Neural crest cell (in vitro differentiated cells): Measurements from ENCODE around the gene EFL1. TPM values are rescaled to one million over a fixed set of nuclear protein-coding genes. Genes with fewer than 3 reads are reported as not detected.

ENCODE experiments used
- DNase-seq: peaks from one replicate; pipeline ENCODE4 v3.0.0; 2021; ENCODE audit warnings: low read depth, mixed read lengths, low spot score
- H3K27ac Mint-ChIP-seq: one replicate; pipeline ENCODE4 v1.8.0; 2021; ENCODE audit warnings: mild to moderate bottlenecking, mixed read lengths; ENCODE audit not compliant: unreplicated experiment
- H3K27me3 Mint-ChIP-seq: 2 replicates; pipeline ENCODE4 v1.8.0; 2021; ENCODE audit warnings: low read depth, mild to moderate bottlenecking, mixed read lengths
- H3K36me3 Mint-ChIP-seq: 2 replicates; pipeline ENCODE4 v1.8.0; 2021; ENCODE audit warnings: low read depth, mild to moderate bottlenecking, mixed read lengths
- H3K4me1 Mint-ChIP-seq: 2 replicates; pipeline ENCODE4 v1.8.0; 2021; ENCODE audit warnings: mixed read lengths
- H3K4me3 Mint-ChIP-seq: one replicate; pipeline ENCODE4 v1.8.0; 2021; ENCODE audit warnings: mild to moderate bottlenecking, mixed read lengths
- H3K9me3 Mint-ChIP-seq: 2 replicates; pipeline ENCODE4 v1.8.0; 2021; ENCODE audit warnings: mixed read lengths
- total RNA-seq: library from RNA; stranded (reverse); gene quantifications from 2 replicates; pipeline ENCODE4 v1.2.1, GENCODE V29; 2021
- TF ChIP-seq, protein P1 (sequence below): fragments of 200-600 bp; sonication (generic); conservative IDR thresholded peaks from 2 replicates; pipeline ENCODE4 v1.5.0; 2021; ENCODE audit warnings: antibody characterized with exemption, mild to moderate bottlenecking

EFL1 gene
- total RNA-seq, 1 donor from 2014 or later, result 28.5 TPM

DNA sequence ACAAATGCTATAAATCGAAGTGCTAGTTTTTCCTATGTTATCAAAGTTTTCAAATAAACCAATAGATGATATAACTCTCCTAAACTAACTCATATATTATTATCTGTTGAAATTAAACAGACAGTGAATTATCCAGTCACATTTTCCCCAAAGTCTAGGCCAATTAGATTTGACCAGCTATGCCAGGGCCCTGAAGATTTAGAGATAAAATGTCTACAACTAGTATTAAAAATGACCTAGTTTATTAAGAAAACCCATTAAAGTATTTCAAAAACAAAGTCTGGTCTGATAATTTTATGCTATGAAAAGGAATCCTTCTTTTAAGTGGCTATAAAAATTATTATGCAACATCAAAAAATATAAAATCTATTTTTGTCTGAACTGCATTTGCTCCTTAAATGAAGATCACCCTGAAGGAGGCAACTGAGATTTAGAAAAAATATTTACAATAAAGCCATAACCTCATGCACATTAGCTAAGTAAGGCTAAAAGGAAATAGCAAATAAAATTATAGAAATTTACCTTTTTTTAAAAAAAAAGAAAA lies 133.3 kb downstream of the EFL1 start:
- Mint-ChIP-seq H3K4me1 (no peaks in the 10 kb centered on the region), H3K4me3 (no peak overlapping the region), H3K27ac (no peak overlapping the region)

GRCh38 chr15:82128401-82129148 lies 134.0 kb downstream of the EFL1 start:
- TF ChIP-seq, protein P1, sequence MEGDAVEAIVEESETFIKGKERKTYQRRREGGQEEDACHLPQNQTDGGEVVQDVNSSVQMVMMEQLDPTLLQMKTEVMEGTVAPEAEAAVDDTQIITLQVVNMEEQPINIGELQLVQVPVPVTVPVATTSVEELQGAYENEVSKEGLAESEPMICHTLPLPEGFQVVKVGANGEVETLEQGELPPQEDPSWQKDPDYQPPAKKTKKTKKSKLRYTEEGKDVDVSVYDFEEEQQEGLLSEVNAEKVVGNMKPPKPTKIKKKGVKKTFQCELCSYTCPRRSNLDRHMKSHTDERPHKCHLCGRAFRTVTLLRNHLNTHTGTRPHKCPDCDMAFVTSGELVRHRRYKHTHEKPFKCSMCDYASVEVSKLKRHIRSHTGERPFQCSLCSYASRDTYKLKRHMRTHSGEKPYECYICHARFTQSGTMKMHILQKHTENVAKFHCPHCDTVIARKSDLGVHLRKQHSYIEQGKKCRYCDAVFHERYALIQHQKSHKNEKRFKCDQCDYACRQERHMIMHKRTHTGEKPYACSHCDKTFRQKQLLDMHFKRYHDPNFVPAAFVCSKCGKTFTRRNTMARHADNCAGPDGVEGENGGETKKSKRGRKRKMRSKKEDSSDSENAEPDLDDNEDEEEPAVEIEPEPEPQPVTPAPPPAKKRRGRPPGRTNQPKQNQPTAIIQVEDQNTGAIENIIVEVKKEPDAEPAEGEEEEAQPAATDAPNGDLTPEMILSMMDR, result no peak
- Mint-ChIP-seq H3K27me3 (no peaks in the 10 kb centered on the region), H3K9me3 (no peaks in the 10 kb centered on the region), H3K4me3 (no peak overlapping the region), H3K4me1 (no peaks in the 10 kb centered on the region), H3K36me3 (peaks cover 10% of the 10 kb centered on the region), H3K27ac (peak overlapping the region; percentile 39)
- no peak for DNase-seq

More for the DNA sequence above, 133.3 kb downstream of the EFL1 start:
- TF ChIP-seq, protein P1, result no peak
- no peaks in the 10 kb centered on the region for H3K9me3 Mint-ChIP-seq
- H3K36me3 Mint-ChIP-seq, result peaks cover 10% of the 10 kb centered on the region
- no peak for DNase-seq
- no peaks in the 10 kb centered on the region for H3K27me3 Mint-ChIP-seq

DNA sequence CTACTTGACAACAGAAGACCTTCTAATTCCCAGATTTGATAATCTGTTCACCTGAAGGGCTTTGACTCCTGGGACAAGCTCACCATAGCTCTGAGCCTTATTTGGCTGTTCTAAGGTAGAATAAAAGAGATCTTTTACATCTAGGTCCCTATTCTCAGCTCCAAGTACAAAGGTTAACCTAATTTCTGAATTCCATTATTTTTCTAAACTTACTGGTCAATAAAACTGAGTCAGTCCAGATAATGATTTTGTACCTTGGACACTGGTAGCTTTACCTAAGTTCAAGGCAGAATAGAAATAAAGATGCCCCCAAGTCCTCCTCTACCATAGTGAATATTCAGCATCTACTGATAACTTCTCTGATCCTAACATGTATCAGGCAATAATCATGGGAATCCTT lies 135.0 kb downstream of the EFL1 start:
- Mint-ChIP-seq H3K4me1 (no peaks in the 10 kb centered on the region), H3K27me3 (no peaks in the 10 kb centered on the region)
- TF ChIP-seq, protein P1, result no peak

DNA sequence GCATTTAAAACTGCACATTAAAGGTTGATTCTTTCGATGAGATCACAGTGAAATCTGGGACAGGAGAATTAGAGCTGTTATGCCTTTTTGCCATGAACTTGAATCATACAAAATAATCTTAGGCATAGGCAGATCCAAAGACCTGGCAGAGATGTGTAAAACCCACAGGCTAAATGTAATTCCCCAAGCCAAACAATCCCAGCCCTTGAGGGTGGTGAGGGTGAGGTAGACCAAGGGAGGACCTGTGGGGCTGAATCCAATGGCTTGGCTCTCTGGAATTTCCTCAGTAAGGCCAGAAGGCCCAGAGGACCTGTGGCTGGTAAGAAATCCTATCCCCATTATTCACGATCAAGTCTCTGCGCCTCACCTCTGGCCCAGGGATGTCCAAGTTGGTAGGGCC lies 136.2 kb downstream of the EFL1 start:
- H3K36me3 Mint-ChIP-seq, result peaks cover 6% of the 10 kb centered on the region
- no peak overlapping the region for H3K4me3 Mint-ChIP-seq
- TF ChIP-seq, protein P1, result no peak
- no peaks in the 10 kb centered on the region for H3K9me3 Mint-ChIP-seq
- H3K4me1 Mint-ChIP-seq, result no peaks in the 10 kb centered on the region
- DNase-seq, result no peak
- no peaks in the 10 kb centered on the region for H3K27me3 Mint-ChIP-seq
- no peak overlapping the region for H3K27ac Mint-ChIP-seq

More for the DNA sequence above, 135.0 kb downstream of the EFL1 start:
- Mint-ChIP-seq H3K36me3 (peaks cover 10% of the 10 kb centered on the region), H3K27ac (no peak overlapping the region), H3K9me3 (no peaks in the 10 kb centered on the region), H3K4me3 (no peak overlapping the region)
- DNase-seq, result no peak

DNA sequence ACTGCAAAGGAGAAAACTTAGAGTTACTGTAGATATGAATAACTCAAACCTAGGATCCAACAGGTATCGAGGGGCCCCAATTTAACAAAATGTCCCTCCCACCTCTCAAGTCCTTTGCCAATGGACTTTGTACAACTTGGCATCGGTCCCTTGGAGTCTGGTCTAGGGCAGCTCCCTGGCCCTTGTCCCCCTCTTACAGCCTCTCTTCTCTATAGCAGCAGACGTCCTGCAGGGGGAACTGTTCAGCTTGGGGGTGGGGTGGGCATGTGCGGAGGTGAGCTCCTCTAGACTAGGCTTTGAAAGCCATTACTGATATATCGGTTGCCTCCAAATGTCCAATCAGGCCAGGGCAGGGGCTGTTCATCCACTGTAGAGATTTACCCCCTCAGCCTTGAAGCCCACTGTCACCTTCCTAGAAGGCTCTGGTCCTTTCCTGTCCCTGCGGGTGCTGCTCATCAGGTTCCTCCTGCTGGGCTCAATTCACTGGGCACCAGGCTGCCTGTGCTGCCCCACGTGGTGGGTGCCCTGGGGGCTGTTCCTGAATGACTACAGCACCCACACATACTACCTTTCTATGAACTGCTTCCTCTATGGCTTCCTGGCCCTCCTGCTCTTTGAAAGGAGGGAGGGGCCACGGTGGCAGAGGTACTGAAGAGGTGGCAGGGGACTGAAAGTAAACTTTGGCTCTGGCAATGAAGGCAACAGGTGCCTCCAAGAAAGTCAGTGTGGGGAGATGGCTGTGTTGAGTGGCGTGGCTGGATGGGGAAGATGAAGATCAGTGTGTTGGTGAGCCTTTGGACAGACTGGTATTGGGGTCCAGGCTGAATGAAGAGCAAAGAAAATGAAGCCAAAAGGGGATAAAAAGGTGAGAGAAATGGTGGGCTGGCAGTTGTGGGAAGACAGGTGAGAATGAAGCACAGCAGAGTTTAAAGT lies 137.9 kb downstream of the EFL1 start:
- H3K27me3 Mint-ChIP-seq, result no peaks in the 10 kb centered on the region
- no peak for DNase-seq

More for the DNA sequence above, 137.9 kb downstream of the EFL1 start:
- Mint-ChIP-seq H3K9me3 (no peaks in the 10 kb centered on the region), H3K27ac (no peak overlapping the region), H3K4me1 (no peaks in the 10 kb centered on the region), H3K4me3 (no peak overlapping the region), H3K36me3 (peaks cover 7% of the 10 kb centered on the region)
- TF ChIP-seq, protein P1, result no peak
